A549 (cell line): Measurements from ENCODE around the gene GBGT1. TPM values are rescaled to one million over a fixed set of nuclear protein-coding genes. Genes with fewer than 3 reads are reported as not detected.

ENCODE experiments used
- ATAC-seq, 2 experiments: fragments of 200-7000 bp in 1 of 2; fragments of >200 bp in 1 of 2; cut with Nextera tagmentation in 1 of 2; cut with Tn5 transposase in 1 of 2; 3 replicates each; pipeline versions ENCODE4 v1.8.0 to v1.9.1; 2018 to 2020; ENCODE audit warnings: mild to moderate bottlenecking in 1 of 2, moderate library complexity in 1 of 2
- CTCF ChIA-PET: fragments of 300-600 bp; sonication (Branson Sonifier 250); formaldehyde crosslinking; extraction: SDS; loops from one replicate; lab custom pipeline; 2021; ENCODE audit warnings: antibody characterized with exemption, inconsistent platforms; lab: Yijun Ruan, JAX
- POLR2A ChIA-PET: fragments of 350-600 bp; formaldehyde crosslinking; extraction: SDS; loops from one replicate; lab custom pipeline; 2021; ENCODE audit warnings: antibody characterized with exemption, inconsistent platforms; lab: Yijun Ruan, JAX
- DNase-seq, 2 experiments: peaks; one replicate each; pipeline versions ENCODE4 v3.0.0 to v3.0.0-alpha.2; 2011 to 2016; ENCODE audit warnings: low read depth in 1 of 2, low spot score in 1 of 2
- FAIRE-seq: peaks from 2 replicates; lab custom pipeline; 2011; peaks lifted over from hg19 to GRCh38; lab: Jason Lieb, UNC
- H3K27ac ChIP-seq, 2 experiments: fragments of >200 bp; sonication (Bioruptor Twin); formaldehyde crosslinking; 3 replicates each; pipeline ENCODE4 v1.5.1; 2016 to 2017
- H3K4me1 ChIP-seq: fragments of >200 bp; sonication (Bioruptor Twin); formaldehyde crosslinking; 3 replicates; pipeline ENCODE4 v1.6.1; 2016
- H3K4me2 ChIP-seq: fragments of >200 bp; sonication (Bioruptor Twin); formaldehyde crosslinking; 3 replicates; pipeline ENCODE4 v1.6.1; 2016
- H3K4me3 ChIP-seq: fragments of >200 bp; sonication (Bioruptor Twin); formaldehyde crosslinking; 3 replicates; pipeline ENCODE4 v1.5.1; 2016
- H3K9me3 ChIP-seq: fragments of >200 bp; sonication (Bioruptor Twin); formaldehyde crosslinking; 3 replicates; pipeline ENCODE4 v1.6.1; 2016
- BHLHE40 ChIP-seq: IDR thresholded peaks from 2 replicates; pipeline ENCODE4 v1.6.1; 2012; ENCODE audit warnings: low read depth, low read length, inconsistent platforms
- CEBPB ChIP-seq, 2 experiments: fragments of >200 bp in 1 of 2; sonication (Bioruptor Twin) in 1 of 2; formaldehyde crosslinking in 1 of 2; IDR thresholded peaks; 2 replicates each; pipeline ENCODE4 v1.6.1; 2012 to 2016
- CHD4 ChIP-seq: fragments of 200-600 bp; sonication (generic); IDR thresholded peaks from 2 replicates; pipeline ENCODE4 v1.6.1; 2016; ENCODE audit warnings: antibody characterized with exemption, mild to moderate bottlenecking, borderline replicate concordance
- CTCF ChIP-seq: fragments of >200 bp; sonication (Bioruptor Twin); formaldehyde crosslinking; IDR thresholded peaks from 3 replicates; pipeline ENCODE4 v1.5.1; 2016
- EHF ChIP-seq: fragments of 250-450 bp; sonication (Bioruptor Pico); IDR thresholded peaks from 2 replicates; pipeline ENCODE4 v1.5.0; 2020; ENCODE audit warnings: mild to moderate bottlenecking
- EP300 ChIP-seq, 2 experiments: fragments of >200 bp; sonication (Bioruptor Twin); formaldehyde crosslinking; IDR thresholded peaks; 2 replicates in 1 of 2; 3 replicates in 1 of 2; pipeline ENCODE4 v1.6.1; 2016 to 2017
- FOSB ChIP-seq: fragments of 250-450 bp; sonication (Bioruptor Pico); IDR thresholded peaks from 2 replicates; pipeline ENCODE4 v1.5.0; 2020; ENCODE audit warnings: mild to moderate bottlenecking, moderate library complexity
- FOSL2 ChIP-seq, 2 experiments: fragments of 450-650 bp in 1 of 2; fragments of >200 bp in 1 of 2; sonication (Bioruptor Twin) in 1 of 2; formaldehyde crosslinking; IDR thresholded peaks; 2 replicates each; pipeline versions ENCODE4 v1.5.0 to v1.6.1; 2016 to 2020; ENCODE audit warnings: mild to moderate bottlenecking in 1 of 2, moderate library complexity in 1 of 2
- FOXS1 ChIP-seq: fragments of 250-450 bp; sonication (Bioruptor Pico); IDR thresholded peaks from 2 replicates; pipeline ENCODE4 v1.5.0; 2020; ENCODE audit warnings: mild to moderate bottlenecking, moderate library complexity
- GATA3 ChIP-seq: IDR thresholded peaks from 2 replicates; pipeline ENCODE4 v1.6.1; 2012; ENCODE audit warnings: borderline replicate concordance
- HDAC2 ChIP-seq: fragments of 200-600 bp; sonication (generic); IDR thresholded peaks from 2 replicates; pipeline ENCODE4 v1.6.1; 2016
- HOXA7 ChIP-seq: fragments of 250-450 bp; sonication (Bioruptor Pico); IDR thresholded peaks from 2 replicates; pipeline ENCODE4 v1.5.0; 2020; ENCODE audit warnings: mild to moderate bottlenecking, moderate library complexity
- HOXB5 ChIP-seq: fragments of 250-450 bp; sonication (Bioruptor Pico); IDR thresholded peaks from 2 replicates; pipeline ENCODE4 v1.5.0; 2020; ENCODE audit warnings: mild to moderate bottlenecking, moderate library complexity
- KDM5A ChIP-seq: fragments of 200-600 bp; sonication (generic); IDR thresholded peaks from 2 replicates; pipeline ENCODE4 v1.6.1; 2016; ENCODE audit warnings: antibody characterized with exemption, mild to moderate bottlenecking
- MYC ChIP-seq: IDR thresholded peaks from 2 replicates; pipeline ENCODE4 v1.6.1; 2012; ENCODE audit warnings: mild to moderate bottlenecking, inconsistent platforms, low read length, improper control_type of control experiment, borderline replicate concordance
- PBX3 ChIP-seq: IDR thresholded peaks from 2 replicates; pipeline ENCODE4 v1.6.1; 2012
- POLR2AphosphoS2 ChIP-seq: conservative IDR thresholded peaks from 2 replicates; pipeline ENCODE4 v1.6.1; 2012; ENCODE audit warnings: low read length, improper control_type of control experiment, inconsistent platforms
- RAD21 ChIP-seq, 2 experiments: fragments of >200 bp in 1 of 2; sonication (Bioruptor Twin) in 1 of 2; formaldehyde crosslinking in 1 of 2; IDR thresholded peaks in 1 of 2; conservative IDR thresholded peaks in 1 of 2; 2 replicates in 1 of 2; 3 replicates in 1 of 2; pipeline ENCODE4 v1.6.1; 2012 to 2018; ENCODE audit warnings: inconsistent platforms in 1 of 2
- SMC3 ChIP-seq: fragments of >200 bp; sonication (Bioruptor Twin); formaldehyde crosslinking; IDR thresholded peaks from 3 replicates; pipeline ENCODE4 v1.6.1; 2018; ENCODE audit warnings: inconsistent platforms
- SREBF2 ChIP-seq: fragments of 450-650 bp; IDR thresholded peaks from 2 replicates; pipeline ENCODE4 v1.6.1; 2014; ENCODE audit warnings: mild to moderate bottlenecking, moderate library complexity
- TFCP2L1 ChIP-seq: fragments of 250-450 bp; sonication (Bioruptor Pico); IDR thresholded peaks from 2 replicates; pipeline ENCODE4 v1.5.0; 2021; ENCODE audit warnings: mild to moderate bottlenecking
- ZNF302 ChIP-seq: fragments of 250-450 bp; sonication (Bioruptor Pico); IDR thresholded peaks from 2 replicates; pipeline ENCODE4 v1.9.0; 2021; ENCODE audit warnings: inconsistent platforms, mild to moderate bottlenecking, moderate library complexity
- WGBS: methylation state at CpG from one replicate; pipeline ENCODE4 v1.1.6; 2017; ENCODE audit errors: missing lambda C conversion rate; 5-methylcytosine and 5-hydroxymethylcytosine counted together
- polyA plus RNA-seq, 4 experiments: library from polyadenylated mRNA; depleted of rRNA in 3 of 4; stranded (reverse); fragments of >200 nt; fragmentation: RNase III in 1 of 4; extraction: RNeasy Plus Mini Kit Qiagen cat#74134 plus additional on column Dnase treatment in 1 of 4; gene quantifications; 2 replicates in 3 of 4; 3 replicates in 1 of 4; pipeline ENCODE4 v1.2.3, GENCODE V29; 2011 to 2017
- TF ChIP-seq, protein P1 (sequence below): fragments of 450-650 bp; IDR thresholded peaks from 2 replicates; pipeline ENCODE4 v1.6.1; 2014; ENCODE audit warnings: antibody characterized with exemption

Gene GBGT1
- polyA plus RNA-seq, 2 of the 4 experiments (the other 2 are of a cell fraction) = 1.7 to 2.4 TPM

DNA sequence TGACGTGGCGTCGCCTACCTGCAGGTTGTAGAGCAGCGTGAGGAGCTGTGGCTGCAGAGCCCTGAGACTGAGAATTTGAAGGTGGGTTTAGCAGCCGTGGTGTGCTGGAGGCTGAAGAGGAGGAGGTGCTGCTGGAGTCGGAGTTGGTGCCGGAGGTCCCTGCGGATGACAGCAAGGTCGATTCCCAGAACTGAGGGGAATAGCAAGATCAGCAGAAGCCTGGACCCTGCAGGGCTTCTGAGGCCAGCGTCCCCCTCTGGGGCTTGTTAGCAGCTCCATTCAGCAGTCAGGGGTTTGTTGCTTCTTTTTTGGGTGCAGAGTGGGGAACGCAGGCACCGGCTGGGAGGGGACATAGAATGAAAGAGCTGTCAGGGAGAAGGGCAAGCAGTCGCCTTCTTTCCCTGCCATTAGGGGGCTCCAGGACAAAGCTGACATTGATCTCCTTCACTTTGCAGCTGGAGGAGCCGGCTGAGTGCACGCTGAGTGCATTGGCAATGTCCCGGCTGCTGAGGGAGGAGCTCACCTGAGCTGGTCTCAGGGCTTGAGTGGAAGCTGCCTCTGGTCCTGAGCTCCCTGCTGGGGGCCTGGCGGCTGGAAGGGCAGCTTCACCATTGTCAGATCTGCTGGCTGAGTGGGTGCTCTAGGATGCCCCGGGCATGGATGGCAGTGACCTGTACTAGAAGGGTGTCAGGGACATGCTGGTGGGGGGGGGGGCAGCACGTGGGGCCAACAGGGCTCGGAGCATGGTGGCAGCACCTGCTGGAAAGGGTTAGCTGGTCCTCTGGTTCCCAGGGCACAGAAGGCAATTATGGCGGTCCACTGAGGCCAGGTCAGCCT is 24.5 kb upstream of the GBGT1 start:
- ChIA-PET CTCF (interaction anchor here (0.6 to 5.6 kb wide), 21 partner anchors 11 to 305 kb away, joined by 3 to 89 read pairs (median 6); no protein-coding TSS in a partner anchor), POLR2A (interaction anchor here (1.1 kb wide), 2 partner anchors 50 to 160 kb away, joined by 4 read pairs; partner anchors contain the start of genes MED22 and RPL7A)
- Histone ChIP-seq H3K9me3 (no peaks in the 10 kb centered on the region), H3K4me2 (no peak overlapping the region), H3K4me3 (no peak overlapping the region), H3K27ac (no peak overlapping the region)
- ATAC-seq = peak; percentile 58 to 61; a peak in 5 of 6 replicates
- WGBS = 41% methylated on average over 15 of the region's 21 CpGs
- TF ChIP-seq RAD21 (conservative IDR thresholded peaks at IDR 0.05 in 1 of 2, IDR thresholded peaks at IDR 0.05 in 1 of 2) (peak in 1 of 2 experiments; percentile 37; a peak in 2 of 5 replicates), EHF (no peak), CTCF (peak; percentile 23; the same call in 2 of the 3 replicates), SMC3 (0 out of 3 replicates have a peak, but pooled peaks have one; percentile 14), POLR2AphosphoS2 (no peak)
- TF ChIP-seq, all 56 proteins: peak for 3
- peak; percentile 42 to 58 for DNase-seq
- no peak for FAIRE-seq
- H3K4me1 ChIP-seq = peaks cover 7% of the 10 kb centered on the region; the same call in 1 of the 3 replicates

DNA sequence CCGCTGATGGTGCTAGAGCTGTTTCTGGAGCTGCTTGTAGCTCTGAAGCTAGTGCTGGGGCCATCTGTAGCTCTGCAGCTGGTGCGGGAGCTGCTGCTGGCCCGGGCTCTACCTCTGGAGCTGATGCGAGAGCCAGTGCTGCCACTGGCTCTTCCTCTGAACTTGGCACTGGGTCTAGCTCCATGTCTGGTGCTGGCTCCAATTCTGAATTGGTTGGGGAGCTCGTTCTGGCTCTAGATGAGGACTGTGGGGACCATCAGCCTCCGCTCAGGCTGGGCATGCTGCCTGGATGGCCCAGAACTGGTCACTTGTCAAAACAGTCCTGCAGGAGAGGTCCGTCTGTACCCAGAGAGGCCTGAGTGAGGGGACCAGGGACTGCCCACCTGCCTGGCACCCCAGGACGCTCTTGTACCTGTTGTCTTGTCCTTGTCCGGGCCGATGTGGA is 23.9 kb upstream of the GBGT1 start:
- ChIA-PET CTCF (interaction anchor here (0.6 to 5.6 kb wide), 23 partner anchors 11 to 306 kb away, joined by 3 to 89 read pairs (median 6); no protein-coding TSS in a partner anchor), POLR2A (interaction anchor here (0.7 to 2.0 kb wide), 4 partner anchors 51 to 457 kb away, joined by 3 to 14 read pairs (median 4); partner anchors contain the start of genes MED22 and RPL7A)
- FAIRE-seq = no peak
- TF ChIP-seq ZNF302 (CRISPR knock-in tag) (no peak), CEBPB (IDR thresholded peaks at IDR 0.05) (no peak), FOSL2 (IDR thresholded peaks at IDR 0.05) (no peak), FOSL2 (CRISPR knock-in tag; IDR thresholded peaks at IDR 0.05) (no peak), TFCP2L1 (CRISPR knock-in tag) (no peak), HDAC2 (no peak), PBX3 (no peak), SREBF2 (no peak), GATA3 (no peak), CHD4 (no peak), EP300 (IDR thresholded peaks at IDR 0.05) (no peak), FOSB (CRISPR knock-in tag) (no peak), MYC (no peak), FOXS1 (CRISPR knock-in tag) (no peak), BHLHE40 (no peak), HOXB5 (no peak), KDM5A (no peak), SMC3 (no peak), HOXA7 (CRISPR knock-in tag) (no peak)
- TF ChIP-seq, protein P1, sequence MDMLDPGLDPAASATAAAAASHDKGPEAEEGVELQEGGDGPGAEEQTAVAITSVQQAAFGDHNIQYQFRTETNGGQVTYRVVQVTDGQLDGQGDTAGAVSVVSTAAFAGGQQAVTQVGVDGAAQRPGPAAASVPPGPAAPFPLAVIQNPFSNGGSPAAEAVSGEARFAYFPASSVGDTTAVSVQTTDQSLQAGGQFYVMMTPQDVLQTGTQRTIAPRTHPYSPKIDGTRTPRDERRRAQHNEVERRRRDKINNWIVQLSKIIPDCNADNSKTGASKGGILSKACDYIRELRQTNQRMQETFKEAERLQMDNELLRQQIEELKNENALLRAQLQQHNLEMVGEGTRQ = no peak
- H3K4me2 ChIP-seq = no peak overlapping the region
- no peak overlapping the region for H3K4me3 ChIP-seq
- no peak overlapping the region for H3K27ac ChIP-seq
- H3K9me3 ChIP-seq = no peaks in the 10 kb centered on the region
- H3K4me1 ChIP-seq = peaks cover 7% of the 10 kb centered on the region; the same call in 1 of the 3 replicates
- 58% methylated on average over 8 of the region's 10 CpGs for WGBS
- no peak for DNase-seq
- ATAC-seq = no peak
